Measurements from ENCODE around the gene HACL1.

GRCh38 chr3:15645740-15646501 lies 44.6 kb upstream of the HACL1 start:
- no peak for TF ChIP-seq POLR2AphosphoS5 (IDR thresholded peaks at IDR 0.05; ENCODE audit: low read depth, low read length)
- no peak for TF ChIP-seq POLR2A (IDR thresholded peaks at IDR 0.05; ENCODE audit: low read depth, low read length)

Data from GM12891 (cell line).